Activated CD8-positive, alpha-beta memory T cell treated with anti-CD3 and anti-CD28 coated beads for 48 hours (primary cell): ENCODE results near the gene SUCNR1.
"Not testable (repeated sequence)": the region's sequence is repeated elsewhere in the genome, so short reads cannot be mapped to it uniquely, and the experiment has no call there.

Experiments
- DNase-seq, 3 experiments: peaks; one replicate each; pipeline ENCODE4 v3.0.0-alpha.2; 2020; ENCODE audit warnings: low read depth in 2 of 3, low spot score in 2 of 3

Gene SUCNR1

GRCh38 chr3:151900884-151901643 lies 27.6 kb downstream of the SUCNR1 start:
- DNase-seq, result no peak

GRCh38 chr3:151901644-151902285 lies 28.3 kb downstream of the SUCNR1 start:
- DNase-seq, result no peak

- DNase-seq, result no peak
Observed at GRCh38 chr3:151903501-151903991, 30.1 kb downstream of the SUCNR1 start.

GRCh38 chr3:151905647-151906046 lies 32.2 kb downstream of the SUCNR1 start:
- no peak for DNase-seq

GRCh38 chr3:151906751-151907150 lies 33.3 kb downstream of the SUCNR1 start:
- DNase-seq, result no peak

GRCh38 chr3:151908399-151908798 lies 35.0 kb downstream of the SUCNR1 start:
- DNase-seq, result no peak

GRCh38 chr3:151909681-151910405 lies 36.4 kb downstream of the SUCNR1 start:
- DNase-seq, result no peak

- DNase-seq, result no peak
Observed at GRCh38 chr3:151911462-151911861, 38.0 kb downstream of the SUCNR1 start.

- no peak for DNase-seq
Observed at GRCh38 chr3:151912028-151912427, 38.6 kb downstream of the SUCNR1 start.

GRCh38 chr3:151916781-151917180 lies 43.3 kb downstream of the SUCNR1 start:
- no peak for DNase-seq

GRCh38 chr3:151918253-151919029 lies 45.0 kb downstream of the SUCNR1 start:
- no peak for DNase-seq

- no peak for DNase-seq
Observed at GRCh38 chr3:151919030-151919328, 45.5 kb downstream of the SUCNR1 start.

- no peak for DNase-seq
Observed at GRCh38 chr3:151919446-151919845, 46.0 kb downstream of the SUCNR1 start.

- no peak for DNase-seq
Observed at GRCh38 chr3:151923901-151924300, 50.5 kb downstream of the SUCNR1 start.

- DNase-seq, result no peak
Observed at GRCh38 chr3:151924753-151925152, 51.3 kb downstream of the SUCNR1 start.

- DNase-seq, result no peak
Observed at GRCh38 chr3:151925419-151925818, 52.0 kb downstream of the SUCNR1 start.

- DNase-seq, result no peak
Observed at GRCh38 chr3:151925876-151926275, 52.4 kb downstream of the SUCNR1 start.

GRCh38 chr3:151926956-151927355 lies 53.5 kb downstream of the SUCNR1 start:
- DNase-seq, result no peak

- DNase-seq, result not testable (repeated sequence)
Observed at GRCh38 chr3:151927915-151928525, 54.6 kb downstream of the SUCNR1 start.

- no peak for DNase-seq
Observed at GRCh38 chr3:151931171-151931570, 57.7 kb downstream of the SUCNR1 start.
